Vagina (tissue), 2 donors: ENCODE measurements around the gene RFTN1.

Experiments
- CTCF ChIP-seq, 3 experiments: fragments of 450-650 bp in 2 of 3; fragments of 200-600 bp in 1 of 3; sonication (generic) in 1 of 3; IDR thresholded peaks; one replicate each; pipeline ENCODE4 v1.5.1; 2017 to 2019; ENCODE audit warnings: antibody characterized with exemption in 3 of 3, mild to moderate bottlenecking in 2 of 3, moderate library complexity in 2 of 3
- POLR2A ChIP-seq, 2 donors: fragments of 450-650 bp; IDR thresholded peaks; one replicate each; pipeline ENCODE4 v1.6.1; 2017; ENCODE audit warnings: antibody characterized with exemption in 2 of 2, mild to moderate bottlenecking in 2 of 2, moderate library complexity in 2 of 2
- POLR2AphosphoS5 ChIP-seq, 2 donors: sonication (generic); formaldehyde crosslinking; IDR thresholded peaks; one replicate each; pipeline ENCODE4 v1.9.0; 2017; ENCODE audit warnings: antibody characterized with exemption in 2 of 2, mild to moderate bottlenecking in 2 of 2, low read depth in 1 of 2; ENCODE audit not compliant: insufficient read depth in 1 of 2

GRCh38 chr3:16554126-16554525 is 40.6 kb upstream of the RFTN1 start:
- no peak for TF ChIP-seq CTCF (IDR thresholded peaks at IDR 0.05)
- no peak for TF ChIP-seq POLR2AphosphoS5 (IDR thresholded peaks at IDR 0.05; ENCODE audit: insufficient read depth in 1 of 2, low read depth in 1 of 2)
- TF ChIP-seq POLR2A (IDR thresholded peaks at IDR 0.05) = no peak
